GM12878 (cell line): ENCODE measurements around the gene CDHR5. TPM values are rescaled to one million over a fixed set of nuclear protein-coding genes. Genes with fewer than 3 reads are reported as not detected.

Source experiments
- ATAC-seq: fragments of 200-7000 bp; cut with Tn5 transposase; 3 replicates; pipeline ENCODE4 v1.9.1; 2020; ENCODE audit warnings: mild to moderate bottlenecking, moderate library complexity
- BruUV-seq: library from RNA; stranded (reverse); fragments of 400-500 nt; replicated peaks from 2 replicates; lab custom pipeline; 2021; lab: Mats Ljungman, UMichigan
- CTCF ChIA-PET: fragments of 300-600 bp; sonication (Branson Sonifier 250); formaldehyde crosslinking; extraction: SDS; loops from one replicate; lab custom pipeline; 2021; ENCODE audit warnings: inconsistent platforms; lab: Yijun Ruan, JAX
- POLR2A ChIA-PET: fragments of 350-600 bp; formaldehyde crosslinking; extraction: SDS; loops from one replicate; lab custom pipeline; 2021; ENCODE audit warnings: inconsistent platforms; lab: Charles Lee
- RAD21 ChIA-PET: fragments of 300-600 bp; sonication (Branson Sonifier 250); formaldehyde crosslinking; loops from one replicate; lab custom pipeline; 2023; ENCODE audit warnings: antibody characterized with exemption; ENCODE audit not compliant: unreplicated experiment; lab: Charles Lee
- SMC1A ChIA-PET: fragments of 300-600 bp; sonication (Branson Sonifier 250); formaldehyde crosslinking; loops from one replicate; lab custom pipeline; 2023; ENCODE audit not compliant: unreplicated experiment, uncharacterized antibody; lab: Charles Lee
- DNase-seq: peaks from one replicate; pipeline ENCODE4 v3.0.0-alpha.2; 2011; ENCODE audit warnings: low read depth, low spot score
- FAIRE-seq: peaks from 3 replicates; lab custom pipeline; 2011; peaks lifted over from hg19 to GRCh38; lab: Jason Lieb, UNC
- H2AFZ ChIP-seq: 2 replicates; pipeline ENCODE4 v1.6.0; 2011; ENCODE audit warnings: low read depth, low read length, control low read depth; ENCODE audit not compliant: control insufficient read depth
- H3K27ac ChIP-seq: 2 replicates; pipeline ENCODE4 v1.5.1; 2011; ENCODE audit warnings: control low read depth; ENCODE audit not compliant: control insufficient read depth, insufficient read depth
- H3K27me3 ChIP-seq, 2 experiments: replicated peaks in 1 of 2; 2 replicates each; pipeline versions ENCODE4 v1.6.0 to v1.6.1; 2011; ENCODE audit warnings: low read length in 1 of 2; ENCODE audit not compliant: control insufficient read depth in 2 of 2, insufficient read depth in 2 of 2
- H3K36me3 ChIP-seq, 2 experiments: 2 replicates each; pipeline ENCODE4 v1.5.1; 2011; ENCODE audit warnings: low read length in 1 of 2; ENCODE audit not compliant: control insufficient read depth in 2 of 2, insufficient read depth in 2 of 2
- H3K4me1 ChIP-seq: 2 replicates; pipeline ENCODE4 v1.6.1; 2011; ENCODE audit warnings: mild to moderate bottlenecking, low read length, moderate library complexity, mixed read lengths; ENCODE audit not compliant: control insufficient read depth, insufficient read depth
- H3K4me2 ChIP-seq: 2 replicates; pipeline ENCODE4 v1.6.0; 2011; ENCODE audit warnings: control low read depth; ENCODE audit not compliant: control insufficient read depth, insufficient read depth
- H3K4me3 ChIP-seq: fragments of 200-600 bp; sonication (generic); 2 replicates; pipeline ENCODE4 v1.5.1; 2016
- H3K79me2 ChIP-seq: 2 replicates; pipeline ENCODE4 v1.6.0; 2011; ENCODE audit warnings: low read length; ENCODE audit not compliant: control insufficient read depth, insufficient read depth
- H3K9ac ChIP-seq: 2 replicates; pipeline ENCODE4 v1.8.0; 2011; ENCODE audit warnings: low read length, control low read depth, mixed read lengths; ENCODE audit not compliant: control insufficient read depth, insufficient read depth
- H3K9me3 ChIP-seq: replicated peaks from 3 replicates; pipeline ENCODE4 v1.5.1; 2011; ENCODE audit warnings: mild to moderate bottlenecking, low read length; ENCODE audit not compliant: control insufficient read depth, insufficient read depth
- H4K20me1 ChIP-seq: 2 replicates; pipeline ENCODE4 v1.6.0; 2011; ENCODE audit not compliant: control insufficient read depth, insufficient read depth
- ATF7 ChIP-seq: fragments of 450-650 bp; IDR thresholded peaks from 2 replicates; pipeline ENCODE4 v1.6.1; 2016; ENCODE audit warnings: low read depth, mild to moderate bottlenecking
- BRCA1 ChIP-seq: IDR thresholded peaks from 2 replicates; pipeline ENCODE4 v1.6.1; 2011; ENCODE audit warnings: low read depth, low read length, improper control_type of control experiment
- HDAC6 ChIP-seq: fragments of 200-600 bp; sonication (generic); IDR thresholded peaks from one replicate; pipeline ENCODE4 v1.8.0; 2017; ENCODE audit warnings: antibody characterized with exemption; ENCODE audit not compliant: unreplicated experiment
- PAX5 ChIP-seq: IDR thresholded peaks from 2 replicates; pipeline ENCODE4 v1.6.1; 2011; ENCODE audit warnings: low read depth, low read length, borderline replicate concordance
- PAX8 ChIP-seq: fragments of 450-650 bp; IDR thresholded peaks from 2 replicates; pipeline ENCODE4 v1.6.1; 2017; ENCODE audit warnings: mild to moderate bottlenecking, moderate library complexity
- TCF3 ChIP-seq: IDR thresholded peaks from 2 replicates; pipeline ENCODE4 v1.6.1; 2012; ENCODE audit warnings: low read depth, mild to moderate bottlenecking, low read length, borderline replicate concordance; ENCODE audit not compliant: insufficient read depth
- TCF7 ChIP-seq: IDR thresholded peaks from 2 replicates; pipeline ENCODE4 v1.6.1; 2014; ENCODE audit warnings: antibody characterized with exemption, borderline replicate concordance
- ZNF384 ChIP-seq: IDR thresholded peaks from 2 replicates; pipeline ENCODE4 v1.6.1; 2012; ENCODE audit warnings: low read depth, mild to moderate bottlenecking, low read length, improper control_type of control experiment, borderline replicate concordance
- WGBS: methylation state at CpG from one replicate; pipeline ENCODE4 v1.1.6; 2016; ENCODE audit warnings: low lambda C conversion rate; ENCODE audit not compliant: insufficient replicate concordance, insufficient coverage; ENCODE audit errors: missing lambda C conversion rate; 5-methylcytosine and 5-hydroxymethylcytosine counted together
- in situ Hi-C: fragments of 300-500 bp; cut with MboI; formaldehyde crosslinking; loops from 9 replicates; pipeline ENCODE4 v1.14.3; 2018; ENCODE audit warnings: mixed read lengths
- intact Hi-C: fragments of 100-400 bp; cut with micrococcal nuclease; formaldehyde crosslinking; loops from one replicate; pipeline ENCODE4 v1.14.2; 2022; ENCODE audit not compliant: unreplicated experiment
- polyA plus RNA-seq, 11 experiments: library from polyadenylated mRNA; depleted of rRNA in 4 of 11; unstranded in 6 of 11; stranded (reverse) in 5 of 11; fragments of >200 nt; fragmentation: Nextera tagmentation in 4 of 11; fragmentation: Illumina TruSeq in 1 of 11; extraction: Ambion mirVana in 4 of 11; extraction: Trizol in 1 of 11; gene quantifications; 1 replicate in 1 of 11; 2 replicates in 10 of 11; pipeline versions ENCODE4 v1.2.1 to v1.2.3, GENCODE V29; 2011 to 2016; ENCODE audit warnings: inconsistent platforms in 2 of 11, missing spikeins in 2 of 11, low read depth in 1 of 11
- total RNA-seq, 4 experiments: library from RNA; depleted of rRNA in 3 of 4; stranded (reverse); fragments of >200 nt in 3 of 4; fragmentation: Illumina TruSeq in 1 of 4; extraction: Trizol in 1 of 4; gene quantifications; 2 replicates each; pipeline versions ENCODE4 v1.2.1 to v1.2.3, GENCODE V29; 2013 to 2021
- TF ChIP-seq, protein P1 (sequence below): IDR thresholded peaks from 2 replicates; pipeline ENCODE4 v1.6.1; 2012; ENCODE audit warnings: low read depth, low read length, improper control_type of control experiment
- TF ChIP-seq, protein P2 (sequence below): fragments of 450-650 bp; formaldehyde crosslinking; IDR thresholded peaks from 2 replicates; pipeline ENCODE4 v1.4.0; 2022; ENCODE audit warnings: mild to moderate bottlenecking, moderate library complexity
- TF ChIP-seq, protein P3 (sequence below): fragments of 450-650 bp; IDR thresholded peaks from 2 replicates; pipeline ENCODE4 v1.6.1; 2018; ENCODE audit warnings: borderline replicate concordance, mild to moderate bottlenecking; ENCODE audit not compliant: partially characterized antibody

CDHR5 gene
- total and polyA plus RNA-seq, 10 of the 15 experiments (the other 5 are each of a cell fraction or from before 2014, with no cell fraction given) = 0.06 TPM; not detected in 9

DNA sequence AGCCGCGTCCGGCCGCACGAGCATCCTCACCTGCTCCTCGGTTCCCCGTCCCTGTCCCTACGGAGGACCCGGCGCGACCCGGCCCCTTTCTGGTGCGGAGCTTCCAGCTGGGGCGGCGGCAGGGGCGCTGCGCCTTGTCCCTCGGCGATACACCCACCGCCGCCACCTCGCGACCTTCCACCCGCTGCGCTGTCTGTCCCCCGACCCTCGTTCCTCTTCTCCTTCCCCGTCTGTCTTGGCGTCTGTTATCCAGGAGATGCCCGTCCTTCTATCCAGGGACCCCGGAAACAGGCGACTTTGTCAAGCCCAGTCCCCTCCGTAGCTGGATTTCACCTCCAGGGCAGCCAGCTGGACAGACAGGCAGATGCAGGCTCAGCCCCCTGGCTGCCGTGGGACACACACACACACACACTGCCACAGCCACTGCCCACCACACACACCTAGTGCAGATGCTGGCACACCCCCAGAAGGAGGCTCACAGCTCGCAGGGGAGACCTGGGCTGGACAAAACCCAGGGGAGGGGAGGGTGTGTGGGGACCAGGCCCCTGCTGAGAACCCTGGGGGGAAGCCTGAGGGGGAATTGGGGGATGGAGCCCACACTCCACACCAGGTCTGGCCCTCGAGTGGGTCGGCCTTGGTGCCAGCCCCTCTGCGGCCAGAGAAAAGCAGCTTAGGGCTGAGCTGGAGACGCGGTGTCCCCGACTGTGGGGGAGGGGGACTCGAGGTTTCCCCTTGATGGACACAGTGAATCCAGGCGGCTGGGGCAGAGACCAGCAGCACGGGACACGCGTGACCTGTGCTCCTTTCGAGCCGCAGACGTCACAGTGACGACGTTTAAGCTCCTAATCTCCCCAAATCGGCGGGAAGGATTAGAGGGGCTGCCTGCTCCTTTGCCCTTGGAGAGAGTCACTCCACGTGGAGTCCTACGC is 13.1 kb upstream of the CDHR5 start:
- Histone ChIP-seq H3K4me1 (no peaks in the 10 kb centered on the region), H3K4me3 (no peak overlapping the region), H3K27ac (no peak overlapping the region), H3K9me3 (no peaks in the 10 kb centered on the region), H3K27me3 (peaks cover 0 to 5% of the 10 kb centered on the region in 2 experiments; a peak in 2 of 4 replicates), H3K9ac (no peak overlapping the region), H3K36me3 (no peaks in the 10 kb centered on the region), H2AFZ (no peak overlapping the region), H3K79me2 (no peaks in the 10 kb centered on the region), H3K4me2 (no peak overlapping the region), H4K20me1 (no peaks in the 10 kb centered on the region)
- CTCF ChIA-PET = no interaction called here
- in situ Hi-C loops (no loop called here), intact Hi-C loops (no loop called here)
- no TSS peak for BruUV-seq
- no peak for FAIRE-seq
- POLR2A ChIA-PET = no interaction called here
- no peak for TF ChIP-seq HDAC6
- TF ChIP-seq BRCA1 = no peak
- no peak for TF ChIP-seq TCF7
- TF ChIP-seq PAX8 = no peak
- no peak for TF ChIP-seq PAX5
- DNase-seq = no peak
- SMC1A ChIA-PET = no interaction called here
- no peak for ATAC-seq
- RAD21 ChIA-PET = no interaction called here
- 55% methylated on average over 51 of the region's 55 CpGs for WGBS

DNA sequence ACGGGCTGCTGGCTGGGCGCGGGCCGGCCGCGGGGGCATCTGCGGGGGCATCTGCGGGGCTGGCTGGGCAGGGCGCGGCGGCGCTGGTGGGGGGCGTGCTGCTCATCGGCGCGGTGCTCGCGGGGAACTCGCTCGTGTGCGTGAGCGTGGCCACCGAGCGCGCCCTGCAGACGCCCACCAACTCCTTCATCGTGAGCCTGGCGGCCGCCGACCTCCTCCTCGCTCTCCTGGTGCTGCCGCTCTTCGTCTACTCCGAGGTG is 12.5 kb upstream of the CDHR5 start:
- intact Hi-C loops = no loop called here
- Histone ChIP-seq H3K9ac (no peak overlapping the region), H4K20me1 (no peaks in the 10 kb centered on the region), H3K27ac (no peak overlapping the region), H3K36me3 (no peaks in the 10 kb centered on the region), H3K27me3 (peaks cover 0 to 5% of the 10 kb centered on the region in 2 experiments; a peak in 2 of 4 replicates), H3K9me3 (no peaks in the 10 kb centered on the region), H3K79me2 (no peaks in the 10 kb centered on the region), H2AFZ (no peak overlapping the region), H3K4me3 (no peak overlapping the region), H3K4me1 (no peaks in the 10 kb centered on the region), H3K4me2 (no peak overlapping the region)
- ChIA-PET POLR2A (no interaction called here), SMC1A (no interaction called here), CTCF (no interaction called here), RAD21 (no interaction called here)
- DNase-seq (no peak), FAIRE-seq (no peak), ATAC-seq (no peak)
- in situ Hi-C loops = no loop called here
- 9% methylated on average over 13 of the region's 34 CpGs for WGBS
- BruUV-seq = no TSS peak
- TF ChIP-seq TCF3 (no peak), ZNF384 (no peak), ATF7 (no peak)
- TF ChIP-seq, protein P1, sequence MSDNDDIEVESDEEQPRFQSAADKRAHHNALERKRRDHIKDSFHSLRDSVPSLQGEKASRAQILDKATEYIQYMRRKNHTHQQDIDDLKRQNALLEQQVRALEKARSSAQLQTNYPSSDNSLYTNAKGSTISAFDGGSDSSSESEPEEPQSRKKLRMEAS = no peak
- TF ChIP-seq, protein P2, sequence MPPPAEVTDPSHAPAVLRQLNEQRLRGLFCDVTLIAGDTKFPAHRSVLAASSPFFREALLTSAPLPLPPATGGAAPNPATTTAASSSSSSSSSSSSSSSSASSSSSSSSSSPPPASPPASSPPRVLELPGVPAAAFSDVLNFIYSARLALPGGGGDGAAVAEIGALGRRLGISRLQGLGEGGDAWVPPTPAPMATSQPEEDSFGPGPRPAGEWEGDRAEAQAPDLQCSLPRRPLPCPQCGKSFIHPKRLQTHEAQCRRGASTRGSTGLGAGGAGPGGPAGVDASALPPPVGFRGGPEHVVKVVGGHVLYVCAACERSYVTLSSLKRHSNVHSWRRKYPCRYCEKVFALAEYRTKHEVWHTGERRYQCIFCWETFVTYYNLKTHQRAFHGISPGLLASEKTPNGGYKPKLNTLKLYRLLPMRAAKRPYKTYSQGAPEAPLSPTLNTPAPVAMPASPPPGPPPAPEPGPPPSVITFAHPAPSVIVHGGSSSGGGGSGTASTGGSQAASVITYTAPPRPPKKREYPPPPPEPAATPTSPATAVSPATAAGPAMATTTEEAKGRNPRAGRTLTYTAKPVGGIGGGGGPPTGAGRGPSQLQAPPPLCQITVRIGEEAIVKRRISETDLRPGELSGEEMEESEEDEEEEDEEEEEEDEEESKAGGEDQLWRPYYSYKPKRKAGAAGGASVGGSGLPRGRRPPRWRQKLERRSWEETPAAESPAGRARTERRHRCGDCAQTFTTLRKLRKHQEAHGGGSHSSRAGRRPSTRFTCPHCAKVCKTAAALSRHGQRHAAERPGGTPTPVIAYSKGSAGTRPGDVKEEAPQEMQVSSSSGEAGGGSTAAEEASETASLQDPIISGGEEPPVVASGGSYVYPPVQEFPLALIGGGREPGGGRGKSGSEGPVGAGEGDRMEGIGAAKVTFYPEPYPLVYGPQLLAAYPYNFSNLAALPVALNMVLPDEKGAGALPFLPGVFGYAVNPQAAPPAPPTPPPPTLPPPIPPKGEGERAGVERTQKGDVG = no peak
- TF ChIP-seq, protein P3, sequence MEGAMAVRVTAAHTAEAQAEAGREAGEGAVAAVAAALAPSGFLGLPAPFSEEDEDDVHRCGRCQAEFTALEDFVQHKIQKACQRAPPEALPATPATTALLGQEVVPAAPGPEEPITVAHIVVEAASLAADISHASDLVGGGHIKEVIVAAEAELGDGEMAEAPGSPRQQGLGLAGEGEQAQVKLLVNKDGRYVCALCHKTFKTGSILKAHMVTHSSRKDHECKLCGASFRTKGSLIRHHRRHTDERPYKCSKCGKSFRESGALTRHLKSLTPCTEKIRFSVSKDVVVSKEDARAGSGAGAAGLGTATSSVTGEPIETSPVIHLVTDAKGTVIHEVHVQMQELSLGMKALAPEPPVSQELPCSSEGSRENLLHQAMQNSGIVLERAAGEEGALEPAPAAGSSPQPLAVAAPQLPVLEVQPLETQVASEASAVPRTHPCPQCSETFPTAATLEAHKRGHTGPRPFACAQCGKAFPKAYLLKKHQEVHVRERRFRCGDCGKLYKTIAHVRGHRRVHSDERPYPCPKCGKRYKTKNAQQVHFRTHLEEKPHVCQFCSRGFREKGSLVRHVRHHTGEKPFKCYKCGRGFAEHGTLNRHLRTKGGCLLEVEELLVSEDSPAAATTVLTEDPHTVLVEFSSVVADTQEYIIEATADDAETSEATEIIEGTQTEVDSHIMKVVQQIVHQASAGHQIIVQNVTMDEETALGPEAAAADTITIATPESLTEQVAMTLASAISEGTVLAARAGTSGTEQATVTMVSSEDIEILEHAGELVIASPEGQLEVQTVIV = no peak
